ENCODE results near the gene KCNMB4. TPM values are rescaled to one million over a fixed set of nuclear protein-coding genes. Genes with fewer than 3 reads are reported as not detected.

Gene KCNMB4
- total and polyA plus RNA-seq, 4 experiments from 2014 or later: 0.34 to 1.1 (median 0.58) TPM

DNA sequence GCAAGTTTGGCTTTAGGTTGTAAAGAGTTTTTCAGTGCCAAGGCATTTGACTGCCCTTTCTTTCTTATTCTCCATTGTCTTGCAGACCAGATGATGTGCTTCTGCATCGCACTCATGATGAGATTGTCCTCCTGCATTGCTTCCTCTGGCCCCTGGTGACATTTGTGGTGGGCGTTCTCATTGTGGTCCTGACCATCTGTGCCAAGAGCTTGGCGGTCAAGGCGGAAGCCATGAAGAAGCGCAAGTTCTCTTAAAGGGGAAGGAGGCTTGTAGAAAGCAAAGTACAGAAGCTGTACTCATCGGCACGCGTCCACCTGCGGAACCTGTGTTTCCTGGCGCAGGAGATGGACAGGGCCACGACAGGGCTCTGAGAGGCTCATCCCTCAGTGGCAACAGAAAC, 64.3 kb downstream of the KCNMB4 start:
- Histone ChIP-seq H3K36me3 (ENCODE audit: insufficient read depth, low read length) (no peaks in the 10 kb centered on the region), H3K27me3 (ENCODE audit: insufficient read depth, low read length) (no peaks in the 10 kb centered on the region), H3K27ac (ENCODE audit: low read depth, low read length) (no peak overlapping the region), H3K9me3 (ENCODE audit: control insufficient read depth in 1 of 2, low read length in 2 of 2) (no peaks in the 10 kb centered on the region), H3K4me3 (ENCODE audit: low read length in 2 of 2) (no peak overlapping the region), H3K4me1 (ENCODE audit: insufficient read depth, low read length) (no peaks in the 10 kb centered on the region)
- intact Hi-C loops (cut with micrococcal nuclease): no loop called here
- H3K36me3 Mint-ChIP-seq: peaks cover 0 to 4% of the 10 kb centered on the region in 2 donors
- CTCF ChIA-PET (ENCODE audit: partially characterized antibody): no interaction called here
- H3K4me3 Mint-ChIP-seq: no peak overlapping the region
- H3K4me1 Mint-ChIP-seq: no peaks in the 10 kb centered on the region
- DNase-seq: no peak
- POLR2A ChIA-PET (ENCODE audit: partially characterized antibody): no interaction called here
- H3K9me3 Mint-ChIP-seq: peaks cover 0 to 3% (median 0%) of the 10 kb centered on the region in 8 donors
- H3K27me3 Mint-ChIP-seq: no peaks in the 10 kb centered on the region
- no peak overlapping the region for H3K27ac Mint-ChIP-seq

GRCh38 chr12:70436836-70437235, 70.7 kb downstream of the KCNMB4 start:
- no peak overlapping the region for H3K27ac Mint-ChIP-seq
- peaks cover 0 to 5% of the 10 kb centered on the region in 2 donors for H3K36me3 Mint-ChIP-seq
- no peak overlapping the region for H3K4me3 ChIP-seq (ENCODE audit: low read length in 2 of 2)
- intact Hi-C loops (cut with micrococcal nuclease): no loop called here
- no peaks in the 10 kb centered on the region for H3K27me3 ChIP-seq (ENCODE audit: insufficient read depth, low read length)
- peaks cover 2 to 4% of the 10 kb centered on the region in 2 donors for H3K27me3 Mint-ChIP-seq
- POLR2A ChIA-PET (ENCODE audit: partially characterized antibody): no interaction called here
- H3K4me1 Mint-ChIP-seq: no peaks in the 10 kb centered on the region
- no peak overlapping the region for H3K27ac ChIP-seq (ENCODE audit: low read depth, low read length)
- no peak overlapping the region for H3K4me3 Mint-ChIP-seq
- CTCF ChIA-PET (ENCODE audit: partially characterized antibody): no interaction called here
- no peaks in the 10 kb centered on the region for H3K9me3 ChIP-seq (ENCODE audit: control insufficient read depth in 1 of 2, low read length in 2 of 2)
- no peak for DNase-seq
- H3K4me1 ChIP-seq (ENCODE audit: insufficient read depth, low read length): no peaks in the 10 kb centered on the region
- peaks cover 0 to 7% (median 0%) of the 10 kb centered on the region in 8 donors for H3K9me3 Mint-ChIP-seq
- no peaks in the 10 kb centered on the region for H3K36me3 ChIP-seq (ENCODE audit: insufficient read depth, low read length)

DNA sequence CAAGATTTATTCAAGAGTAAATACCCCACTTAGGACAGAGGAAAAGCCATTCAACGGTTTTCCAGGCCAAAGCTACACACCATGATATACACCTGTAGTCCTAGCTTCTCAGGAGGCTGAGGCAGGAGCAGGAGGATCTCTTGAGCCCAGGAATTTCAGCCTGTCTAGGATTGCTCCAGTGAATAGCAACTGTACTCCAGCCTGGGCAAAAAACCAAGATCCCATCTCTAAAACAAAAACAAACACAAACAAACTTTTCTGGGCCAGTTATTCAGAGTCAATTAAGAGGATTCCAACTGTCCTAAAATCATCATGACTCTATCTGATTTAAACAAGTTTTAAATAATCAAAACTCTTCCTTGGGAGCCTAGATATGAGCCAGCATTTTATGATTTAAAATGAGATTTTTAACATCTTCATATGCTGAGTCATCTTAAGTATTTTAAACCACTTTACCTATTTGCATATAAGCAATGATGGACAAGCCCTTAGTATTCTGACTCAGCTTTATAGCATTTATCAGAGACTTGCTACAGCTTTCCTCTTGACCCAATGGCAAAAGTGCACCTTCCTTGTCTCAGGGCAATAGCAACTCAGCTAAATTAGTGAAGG, 77.1 kb downstream of the KCNMB4 start:
- no peaks in the 10 kb centered on the region for H3K27me3 ChIP-seq (ENCODE audit: insufficient read depth, low read length)
- POLR2A ChIA-PET (ENCODE audit: partially characterized antibody): no interaction called here
- no peaks in the 10 kb centered on the region for H3K4me1 ChIP-seq (ENCODE audit: insufficient read depth, low read length)
- H3K36me3 Mint-ChIP-seq: no peaks in the 10 kb centered on the region
- H3K4me3 Mint-ChIP-seq: no peak overlapping the region
- no peaks in the 10 kb centered on the region for H3K9me3 ChIP-seq (ENCODE audit: control insufficient read depth in 1 of 2, low read length in 2 of 2)
- H3K4me1 Mint-ChIP-seq: no peaks in the 10 kb centered on the region
- H3K27ac ChIP-seq (ENCODE audit: low read depth, low read length): no peak overlapping the region
- H3K9me3 Mint-ChIP-seq: peaks cover 0 to 7% (median 2%) of the 10 kb centered on the region in 8 donors
- no peak overlapping the region for H3K4me3 ChIP-seq (ENCODE audit: low read length in 2 of 2)
- CTCF ChIA-PET (ENCODE audit: partially characterized antibody): no interaction called here
- H3K27me3 Mint-ChIP-seq: peaks cover 2% of the 10 kb centered on the region in 2 donors
- H3K36me3 ChIP-seq (ENCODE audit: insufficient read depth, low read length): no peaks in the 10 kb centered on the region
- DNase-seq: no peak
- H3K27ac Mint-ChIP-seq: no peak overlapping the region
- intact Hi-C loops (cut with micrococcal nuclease): no loop called here

DNA sequence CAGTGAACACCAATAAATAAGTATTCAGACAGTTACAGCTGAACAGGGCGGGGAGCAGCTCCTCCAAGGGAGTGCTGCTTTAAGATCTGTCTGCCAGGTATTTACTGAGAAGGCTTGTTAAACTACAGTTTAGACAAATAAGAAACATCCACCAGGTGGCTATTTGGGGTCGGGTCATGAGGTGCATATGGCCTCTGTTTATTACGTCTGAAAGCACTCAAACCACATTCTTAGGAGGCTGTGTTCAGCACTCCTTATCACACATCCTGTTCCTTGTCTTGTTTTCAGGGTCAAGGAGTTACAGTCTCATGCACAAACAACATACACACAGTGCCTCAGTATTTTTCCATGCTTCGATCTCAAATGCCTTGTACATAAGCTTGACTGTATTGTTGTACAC, 78.8 kb downstream of the KCNMB4 start:
- H3K4me3 Mint-ChIP-seq: no peak overlapping the region
- Histone ChIP-seq H3K9me3 (ENCODE audit: control insufficient read depth in 1 of 2, low read length in 2 of 2) (no peaks in the 10 kb centered on the region), H3K4me1 (ENCODE audit: insufficient read depth, low read length) (no peaks in the 10 kb centered on the region), H3K4me3 (ENCODE audit: low read length in 2 of 2) (no peak overlapping the region), H3K27ac (ENCODE audit: low read depth, low read length) (no peak overlapping the region), H3K36me3 (ENCODE audit: insufficient read depth, low read length) (no peaks in the 10 kb centered on the region), H3K27me3 (ENCODE audit: insufficient read depth, low read length) (no peaks in the 10 kb centered on the region)
- no peak overlapping the region for H3K27ac Mint-ChIP-seq
- H3K36me3 Mint-ChIP-seq: no peaks in the 10 kb centered on the region
- H3K9me3 Mint-ChIP-seq: peaks cover 0 to 22% (median 10%) of the 10 kb centered on the region in 8 donors
- ChIA-PET POLR2A (ENCODE audit: partially characterized antibody) (no interaction called here), CTCF (ENCODE audit: partially characterized antibody) (interaction anchor here (0.8 kb wide), 1 partner anchor 681 kb away, joined by 4 read pairs; no protein-coding TSS in a partner anchor)
- peaks cover 0 to 2% of the 10 kb centered on the region in 2 donors for H3K27me3 Mint-ChIP-seq
- intact Hi-C loops (cut with micrococcal nuclease): no loop called here
- no peak for DNase-seq
- H3K4me1 Mint-ChIP-seq: no peaks in the 10 kb centered on the region

GRCh38 chr12:70448371-70448770, 82.3 kb downstream of the KCNMB4 start:
- H3K27ac Mint-ChIP-seq: no peak overlapping the region
- no peaks in the 10 kb centered on the region for H3K4me1 Mint-ChIP-seq
- Histone ChIP-seq H3K36me3 (ENCODE audit: insufficient read depth, low read length) (no peaks in the 10 kb centered on the region), H3K27me3 (ENCODE audit: insufficient read depth, low read length) (no peaks in the 10 kb centered on the region), H3K9me3 (ENCODE audit: control insufficient read depth in 1 of 2, low read length in 2 of 2) (no peaks in the 10 kb centered on the region), H3K4me3 (ENCODE audit: low read length in 2 of 2) (no peak overlapping the region), H3K27ac (ENCODE audit: low read depth, low read length) (no peak overlapping the region), H3K4me1 (ENCODE audit: insufficient read depth, low read length) (no peaks in the 10 kb centered on the region)
- CTCF ChIA-PET (ENCODE audit: partially characterized antibody): no interaction called here
- no peak overlapping the region for H3K4me3 Mint-ChIP-seq
- no peaks in the 10 kb centered on the region for H3K36me3 Mint-ChIP-seq
- intact Hi-C loops (cut with micrococcal nuclease): no loop called here
- no peak for DNase-seq
- peaks cover 0 to 44% (median 15%) of the 10 kb centered on the region in 8 donors for H3K9me3 Mint-ChIP-seq
- POLR2A ChIA-PET (ENCODE audit: partially characterized antibody): no interaction called here
- no peaks in the 10 kb centered on the region for H3K27me3 Mint-ChIP-seq

GRCh38 chr12:70449074-70449752, 83.1 kb downstream of the KCNMB4 start:
- Mint-ChIP-seq H3K4me1 (no peaks in the 10 kb centered on the region), H3K4me3 (no peak overlapping the region), H3K9me3 (peaks cover 0 to 44% (median 20%) of the 10 kb centered on the region in 8 donors), H3K27ac (no peak overlapping the region), H3K36me3 (no peaks in the 10 kb centered on the region), H3K27me3 (no peaks in the 10 kb centered on the region)
- Histone ChIP-seq H3K27ac (ENCODE audit: low read depth, low read length) (no peak overlapping the region), H3K4me1 (ENCODE audit: insufficient read depth, low read length) (no peaks in the 10 kb centered on the region), H3K36me3 (ENCODE audit: insufficient read depth, low read length) (no peaks in the 10 kb centered on the region), H3K4me3 (ENCODE audit: low read length in 2 of 2) (no peak overlapping the region), H3K27me3 (ENCODE audit: insufficient read depth, low read length) (no peaks in the 10 kb centered on the region), H3K9me3 (ENCODE audit: control insufficient read depth in 1 of 2, low read length in 2 of 2) (no peaks in the 10 kb centered on the region)
- intact Hi-C loops (cut with micrococcal nuclease): no loop called here
- DNase-seq: no peak
- ChIA-PET CTCF (ENCODE audit: partially characterized antibody) (no interaction called here), POLR2A (ENCODE audit: partially characterized antibody) (no interaction called here)

GRCh38 chr12:70449753-70450341, 83.8 kb downstream of the KCNMB4 start:
- Mint-ChIP-seq H3K27me3 (no peaks in the 10 kb centered on the region), H3K36me3 (no peaks in the 10 kb centered on the region), H3K9me3 (peaks cover 0 to 44% (median 23%) of the 10 kb centered on the region in 8 donors), H3K27ac (no peak overlapping the region), H3K4me1 (no peaks in the 10 kb centered on the region), H3K4me3 (no peak overlapping the region)
- H3K9me3 ChIP-seq (ENCODE audit: control insufficient read depth in 1 of 2, low read length in 2 of 2): no peaks in the 10 kb centered on the region
- H3K27me3 ChIP-seq (ENCODE audit: insufficient read depth, low read length): no peaks in the 10 kb centered on the region
- no peaks in the 10 kb centered on the region for H3K4me1 ChIP-seq (ENCODE audit: insufficient read depth, low read length)
- H3K36me3 ChIP-seq (ENCODE audit: insufficient read depth, low read length): no peaks in the 10 kb centered on the region
- ChIA-PET POLR2A (ENCODE audit: partially characterized antibody) (no interaction called here), CTCF (ENCODE audit: partially characterized antibody) (no interaction called here)
- intact Hi-C loops (cut with micrococcal nuclease): no loop called here
- DNase-seq: no peak
- no peak overlapping the region for H3K4me3 ChIP-seq (ENCODE audit: low read length in 2 of 2)
- no peak overlapping the region for H3K27ac ChIP-seq (ENCODE audit: low read depth, low read length)
